ENCODE results near the gene ENTREP3. TPM values are rescaled to one million over a fixed set of nuclear protein-coding genes. Genes with fewer than 3 reads are reported as not detected.

The ENTREP3 gene
- total RNA-seq, 2 experiments from 2014 or later, result 9.1 to 59.3 TPM

DNA sequence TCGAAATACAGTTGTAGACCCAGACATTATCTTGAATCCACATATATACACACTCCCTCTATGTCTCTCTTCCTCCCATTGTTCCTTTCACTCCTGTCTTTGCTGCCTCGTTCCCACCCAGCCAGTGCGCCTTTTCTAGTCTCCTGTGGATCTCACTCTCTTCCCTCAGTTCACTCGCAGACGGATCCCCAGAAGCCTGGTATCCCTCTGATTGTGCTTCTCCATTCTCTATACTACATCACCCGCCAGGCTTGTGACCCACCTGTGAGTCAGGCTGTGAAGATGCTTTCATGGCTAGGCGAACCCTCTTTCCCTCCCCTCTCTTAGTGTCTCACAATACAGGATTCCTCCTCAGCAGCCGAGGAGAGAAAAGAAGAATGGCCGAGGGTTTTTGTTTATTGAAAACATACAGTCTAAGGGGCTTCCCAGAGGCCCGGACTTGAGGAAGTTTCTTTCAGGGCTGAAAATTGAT is 23.4 kb upstream of the ENTREP3 start:
- Histone ChIP-seq H3K4me1 (ENCODE audit: insufficient read depth, low read length, poor library complexity, severe bottlenecking) (peaks cover 35% of the 10 kb centered on the region), H4K20me1 (ENCODE audit: insufficient read depth, low read length) (no peaks in the 10 kb centered on the region), H3K9me2 (ENCODE audit: insufficient read depth, low read length) (no peaks in the 10 kb centered on the region), H3K4me3 (ENCODE audit: low read depth, low read length, poor library complexity, severe bottlenecking) (peak overlapping the region; percentile 82), H3K79me2 (ENCODE audit: insufficient read depth, low read depth, low read length) (no peaks in the 10 kb centered on the region; the same call in 1 of the 2 replicates), H3K27ac (ENCODE audit: low read depth, low read length, poor library complexity, severe bottlenecking) (no peak overlapping the region), H3K36me3 (ENCODE audit: insufficient read depth, low read length) (peaks cover 4% of the 10 kb centered on the region; the same call in 1 of the 2 replicates), H3K4me2 (ENCODE audit: low read length) (peak overlapping the region; percentile 100), H3K9me3 (ENCODE audit: low read length) (no peaks in the 10 kb centered on the region), H2AFZ (ENCODE audit: low read length) (no peak overlapping the region)
- ChIA-PET CTCF (ENCODE audit: unreplicated experiment) (no interaction called here), POLR2A (no interaction called here)
- BruUV-seq (replicated peaks), result TSS peak; percentile 57
- intact Hi-C loops (cut with micrococcal nuclease; ENCODE audit: unreplicated experiment), result loop anchor here (10.0 kb wide), 1 partner anchor 226 kb away; no protein-coding TSS in a partner anchor
- DNase-seq (ENCODE audit: low spot score), result no peak
- TF ChIP-seq EZH2phosphoT487 (IDR thresholded peaks at IDR 0.05; ENCODE audit: borderline replicate concordance, low read depth, low read length) (no peak), CTCF (conservative IDR thresholded peaks at IDR 0.05; ENCODE audit: low read length) (peak; percentile 7; the same call in 1 of the 2 replicates)

GRCh38 chr1:155277902-155278688 is 22.8 kb upstream of the ENTREP3 start:
- peaks cover 37% of the 10 kb centered on the region for H3K4me1 ChIP-seq (ENCODE audit: insufficient read depth, low read length, poor library complexity, severe bottlenecking)
- H3K4me3 ChIP-seq (ENCODE audit: low read depth, low read length, poor library complexity, severe bottlenecking), result peak overlapping the region; percentile 82
- BruUV-seq (replicated peaks), result no TSS peak
- H2AFZ ChIP-seq (ENCODE audit: low read length), result peak overlapping the region; percentile 59
- ChIA-PET CTCF (ENCODE audit: unreplicated experiment) (no interaction called here), POLR2A (no interaction called here)
- no peak for TF ChIP-seq EZH2phosphoT487 (IDR thresholded peaks at IDR 0.05; ENCODE audit: borderline replicate concordance, low read depth, low read length)
- TF ChIP-seq CTCF (conservative IDR thresholded peaks at IDR 0.05; ENCODE audit: low read length), result peak; percentile 67
- H3K36me3 ChIP-seq (ENCODE audit: insufficient read depth, low read length), result peaks cover 4% of the 10 kb centered on the region; the same call in 1 of the 2 replicates
- H4K20me1 ChIP-seq (ENCODE audit: insufficient read depth, low read length), result no peaks in the 10 kb centered on the region
- intact Hi-C loops (cut with micrococcal nuclease; ENCODE audit: unreplicated experiment), result loop anchor here (1.0 to 10.0 kb wide), 3 partner anchors 29 to 227 kb away; no protein-coding TSS in a partner anchor
- H3K9me3 ChIP-seq (ENCODE audit: low read length), result no peaks in the 10 kb centered on the region
- no peaks in the 10 kb centered on the region for H3K9me2 ChIP-seq (ENCODE audit: insufficient read depth, low read length)
- peak overlapping the region; percentile 21 for H3K27ac ChIP-seq (ENCODE audit: low read depth, low read length, poor library complexity, severe bottlenecking)
- peaks cover under 1% of the 10 kb centered on the region; the same call in 1 of the 2 replicates for H3K79me2 ChIP-seq (ENCODE audit: insufficient read depth, low read depth, low read length)
- peak; percentile 75 for DNase-seq (ENCODE audit: low spot score)
- peak overlapping the region; percentile 100 for H3K4me2 ChIP-seq (ENCODE audit: low read length)
